Measurements from ENCODE around the gene PTGS1. TPM values are rescaled to one million over a fixed set of nuclear protein-coding genes. Genes with fewer than 3 reads are reported as not detected.

Gene PTGS1
- total and polyA plus RNA-seq, 9 of the 15 experiments (the other 6 are each of a cell fraction or from before 2014, with no cell fraction given), result 3.4 to 12.9 (median 5.3) TPM

DNA sequence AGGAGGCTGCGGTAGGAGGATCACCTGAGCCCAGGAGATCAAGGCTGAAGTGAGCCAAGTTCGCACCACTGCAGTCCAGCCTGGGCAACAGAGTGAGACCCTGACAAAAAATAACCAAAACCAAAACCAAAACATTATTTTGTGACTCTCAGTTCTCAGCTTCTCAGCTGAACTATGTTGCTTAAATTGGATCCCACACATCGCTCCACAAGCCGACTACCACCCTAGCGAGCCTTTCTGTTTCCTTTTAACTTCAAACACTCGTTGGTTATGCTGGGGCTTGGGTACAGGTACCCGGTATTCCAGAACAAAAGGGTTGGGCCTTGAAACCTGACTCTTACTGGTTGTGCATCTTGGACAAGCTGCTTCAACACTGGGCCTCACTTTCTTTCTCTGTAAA lies 3.8 kb upstream of the PTGS1 start:
- intact Hi-C loops (cut with micrococcal nuclease) (no loop called here), in situ Hi-C loops (cut with MboI) (no loop called here)
- no peak for FAIRE-seq
- DNase-seq (ENCODE audit: extremely low read depth in 1 of 4, low spot score in 3 of 4), result no peak
- Histone ChIP-seq H3K4me1 (replicated peaks in 1 of 2; ENCODE audit: control insufficient read depth in 2 of 2, insufficient read depth in 2 of 2, low read length in 2 of 2) (peaks cover 12% of the 10 kb centered on the region in 2 experiments; a peak in 4 of 5 replicates), H2AFZ (ENCODE audit: low read depth, low read length) (no peak overlapping the region), H3K27ac (ENCODE audit: extremely low read depth, low read depth, low read length) (no peak overlapping the region), H3K9me3 (replicated peaks; ENCODE audit: control insufficient read depth, insufficient read depth, low read depth, low read length) (0 out of 2 replicates have a peak, but pooled peaks cover 2% of the 10 kb centered on the region), H4K20me1 (replicated peaks; ENCODE audit: control insufficient read depth, insufficient read depth, low read length) (no peaks in the 10 kb centered on the region), H3K9me1 (ENCODE audit: control insufficient read depth, insufficient read depth, low read length) (no peaks in the 10 kb centered on the region), H3K27me3 (ENCODE audit: control insufficient read depth in 2 of 2, insufficient read depth in 2 of 2, low read length in 2 of 2) (peaks cover 2 to 10% of the 10 kb centered on the region in 2 experiments; a peak in 2 of 5 replicates), H3K36me3 (ENCODE audit: control insufficient read depth, insufficient read depth, low read length) (no peaks in the 10 kb centered on the region; the same call in 2 of the 3 replicates), H3K4me2 (ENCODE audit: insufficient read depth, low read length) (no peak overlapping the region), H3K4me3 (no peak overlapping the region), H3K79me2 (ENCODE audit: control insufficient read depth, insufficient read depth, low read length) (no peaks in the 10 kb centered on the region), H3K9ac (ENCODE audit: insufficient read depth in 1 of 2, low read depth in 2 of 2, low read length in 2 of 2) (no peak overlapping the region)
- ATAC-seq, result no peak
- no TSS peak for BruUV-seq (replicated peaks)
- WGBS (ENCODE audit: insufficient coverage, low coverage, missing lambda C conversion rate), result 34% methylated on average over 7 of the region's 7 CpGs
- ChIA-PET POLR2A (interaction anchor here (0.7 kb wide), 1 partner anchor 18 kb away, joined by 3 read pairs; no protein-coding TSS in a partner anchor), CTCF (ENCODE audit: low intra/inter-chr PET ratio) (no interaction called here)
- TF ChIP-seq ZNF274 (IDR thresholded peaks at IDR 0.05; ENCODE audit: borderline replicate concordance, low read depth, low read length), result no peak
- TF ChIP-seq, protein P1, sequence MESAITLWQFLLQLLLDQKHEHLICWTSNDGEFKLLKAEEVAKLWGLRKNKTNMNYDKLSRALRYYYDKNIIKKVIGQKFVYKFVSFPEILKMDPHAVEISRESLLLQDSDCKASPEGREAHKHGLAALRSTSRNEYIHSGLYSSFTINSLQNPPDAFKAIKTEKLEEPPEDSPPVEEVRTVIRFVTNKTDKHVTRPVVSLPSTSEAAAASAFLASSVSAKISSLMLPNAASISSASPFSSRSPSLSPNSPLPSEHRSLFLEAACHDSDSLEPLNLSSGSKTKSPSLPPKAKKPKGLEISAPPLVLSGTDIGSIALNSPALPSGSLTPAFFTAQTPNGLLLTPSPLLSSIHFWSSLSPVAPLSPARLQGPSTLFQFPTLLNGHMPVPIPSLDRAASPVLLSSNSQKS (CRISPR knock-in tag; IDR thresholded peaks at IDR 0.05), result no peak
- TF ChIP-seq ZNF764 (CRISPR knock-in tag; IDR thresholded peaks at IDR 0.05; ENCODE audit: low read depth), result no peak
- TF ChIP-seq, protein P2, sequence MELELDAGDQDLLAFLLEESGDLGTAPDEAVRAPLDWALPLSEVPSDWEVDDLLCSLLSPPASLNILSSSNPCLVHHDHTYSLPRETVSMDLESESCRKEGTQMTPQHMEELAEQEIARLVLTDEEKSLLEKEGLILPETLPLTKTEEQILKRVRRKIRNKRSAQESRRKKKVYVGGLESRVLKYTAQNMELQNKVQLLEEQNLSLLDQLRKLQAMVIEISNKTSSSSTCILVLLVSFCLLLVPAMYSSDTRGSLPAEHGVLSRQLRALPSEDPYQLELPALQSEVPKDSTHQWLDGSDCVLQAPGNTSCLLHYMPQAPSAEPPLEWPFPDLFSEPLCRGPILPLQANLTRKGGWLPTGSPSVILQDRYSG (tag; conservative IDR thresholded peaks at IDR 0.05; ENCODE audit: low read depth), result no peak
- TF ChIP-seq PHB (CRISPR knock-in tag; IDR thresholded peaks at IDR 0.05), result no peak
- TF ChIP-seq ZNF121 (CRISPR knock-in tag; conservative IDR thresholded peaks at IDR 0.05), result 0 out of 2 replicates have a peak, but pooled peaks have one; percentile 9
- no peak for TF ChIP-seq MXD1 (CRISPR knock-in tag; IDR thresholded peaks at IDR 0.05; ENCODE audit: borderline replicate concordance, poor library complexity, severe bottlenecking)
